NCI-H146 (cell line): Measurements from ENCODE around the gene CNNM1.
A peak's percentile ranks its signal among the peaks of the same experiment; 100 is the strongest.

Experiments
- DNase-seq: peaks from one replicate; lab custom pipeline; 2025; lab: John Stamatoyannopoulos, UW

CNNM1 gene

DNA sequence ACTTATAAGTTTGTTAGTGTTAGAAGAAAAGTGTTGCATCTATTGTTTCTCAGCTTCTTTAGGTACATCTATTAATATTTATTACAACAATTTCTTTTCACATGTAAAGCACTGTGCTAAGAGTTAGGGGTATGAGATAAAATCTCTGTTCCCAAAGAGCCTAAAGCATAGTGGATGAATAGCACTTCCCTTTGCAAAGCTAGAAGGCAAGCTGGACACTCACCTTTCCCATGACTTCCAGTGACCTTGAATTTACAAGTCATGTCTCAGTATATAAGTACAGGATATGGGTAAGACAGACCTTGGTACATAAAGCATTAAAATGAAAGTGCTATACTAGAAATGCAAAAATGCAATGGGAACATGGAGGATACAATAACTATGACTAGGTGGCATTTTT, 8.7 kb downstream of the CNNM1 start:
- no peak for DNase-seq

DNA sequence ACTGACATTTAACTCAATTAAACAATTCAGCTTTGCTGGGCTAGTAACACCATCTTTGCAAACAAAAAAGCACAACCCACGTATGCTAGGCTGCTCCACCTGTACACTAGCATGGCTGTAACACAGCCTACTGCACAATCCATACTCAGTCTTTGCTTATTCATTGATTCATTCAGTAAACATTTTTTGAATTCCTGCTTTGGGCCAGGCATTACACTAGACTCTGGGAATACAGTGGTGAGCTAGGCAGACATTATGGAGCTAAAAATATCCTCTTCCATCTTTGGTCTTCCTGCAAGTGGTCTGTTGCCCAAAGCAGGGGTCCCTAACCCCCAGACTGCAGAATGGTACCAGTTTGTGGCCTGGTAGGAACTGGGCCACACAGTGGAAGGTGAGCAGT, 9.9 kb downstream of the CNNM1 start:
- no peak for DNase-seq

DNA sequence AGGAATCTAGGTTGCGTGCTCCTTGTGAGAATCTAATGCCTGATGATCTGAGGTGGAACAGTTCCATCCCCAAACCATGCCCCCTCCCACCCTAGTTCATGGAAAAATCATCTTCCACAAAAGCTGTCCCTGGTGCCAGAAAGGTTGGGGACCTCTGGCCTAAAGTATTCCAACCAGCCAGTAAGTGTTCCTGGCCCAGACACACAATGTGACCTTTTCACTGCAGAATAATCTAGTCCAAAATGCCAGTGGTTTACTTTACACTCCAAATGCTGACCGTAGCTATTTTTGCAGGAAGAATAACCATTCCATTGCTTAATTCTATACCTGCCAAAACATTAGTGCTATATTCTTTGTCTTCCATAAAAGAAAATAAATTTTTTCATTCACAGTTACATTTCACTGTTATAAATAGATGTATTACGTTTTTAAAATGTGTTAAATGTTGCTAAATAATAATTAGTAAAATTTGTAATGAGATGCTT, 10.4 kb downstream of the CNNM1 start:
- no peak for DNase-seq

DNA sequence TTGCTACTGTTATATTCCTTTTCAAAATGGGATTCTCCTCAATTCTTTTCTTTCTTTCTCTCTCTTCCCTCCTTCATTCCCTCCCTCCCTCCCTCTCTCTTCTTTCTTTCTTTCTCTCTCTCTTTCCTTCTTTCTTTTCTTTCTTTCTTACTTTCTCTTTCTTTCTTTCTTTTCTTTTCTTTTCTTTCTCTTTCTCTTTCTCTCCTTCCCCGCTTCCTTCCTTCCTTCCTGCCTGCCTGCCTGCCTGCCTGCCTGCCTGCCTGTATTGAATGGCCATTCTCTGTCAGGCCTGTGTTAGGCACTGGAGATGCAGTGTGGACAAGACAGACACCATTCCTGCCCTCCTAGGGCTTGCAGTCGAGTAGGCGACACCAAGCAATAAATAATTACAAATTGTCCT, 11.5 kb downstream of the CNNM1 start:
- no peak for DNase-seq

DNA sequence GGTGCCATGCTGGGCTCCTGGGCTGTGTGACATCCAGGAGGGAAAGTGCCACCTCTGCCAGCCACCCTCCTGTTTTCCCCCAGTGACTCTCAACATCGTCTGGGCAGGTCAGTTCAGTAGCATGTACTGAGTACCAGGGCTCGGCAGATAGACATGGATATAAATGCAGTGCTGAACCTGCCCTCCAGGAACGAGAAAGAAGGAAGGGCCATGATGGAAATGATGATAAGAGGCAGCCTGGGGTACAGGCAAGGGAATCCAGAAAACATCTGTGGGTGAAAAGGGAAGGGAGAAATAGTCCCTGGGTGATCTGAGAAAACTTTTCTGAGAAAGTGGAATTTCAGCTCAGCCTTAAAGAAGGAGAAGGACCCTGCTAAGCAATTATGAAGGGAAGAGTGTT, 12.1 kb downstream of the CNNM1 start:
- DNase-seq, result no peak

DNA sequence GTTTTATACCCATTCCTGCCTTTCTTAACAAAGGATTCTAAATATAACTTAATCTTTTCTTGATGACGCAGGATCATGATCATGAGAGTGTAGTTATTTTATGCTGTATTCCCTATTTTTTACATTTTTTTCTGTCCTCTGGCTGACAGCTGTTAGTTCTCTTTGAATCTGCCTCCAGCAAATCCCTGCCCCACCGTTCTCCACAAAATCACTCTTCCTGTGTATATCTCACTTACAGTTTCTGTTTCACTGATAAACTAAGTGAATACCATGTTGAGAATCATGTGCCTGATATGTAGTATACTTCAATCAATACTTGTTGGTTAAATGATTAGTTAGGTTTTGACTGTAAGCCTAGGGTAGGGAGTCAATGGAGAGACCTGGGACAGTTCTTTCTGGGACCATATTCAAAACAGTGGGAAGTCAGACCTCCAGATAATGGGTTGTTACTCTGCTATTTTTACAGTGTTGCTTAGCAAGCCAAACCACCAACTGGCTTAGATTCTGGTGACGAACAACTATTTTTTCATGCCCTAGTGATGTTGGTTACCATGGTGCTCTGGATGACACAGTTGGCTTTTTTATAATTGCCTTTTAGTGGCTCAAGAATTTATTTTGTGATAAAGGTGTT, 12.8 kb downstream of the CNNM1 start:
- DNase-seq, result no peak

DNA sequence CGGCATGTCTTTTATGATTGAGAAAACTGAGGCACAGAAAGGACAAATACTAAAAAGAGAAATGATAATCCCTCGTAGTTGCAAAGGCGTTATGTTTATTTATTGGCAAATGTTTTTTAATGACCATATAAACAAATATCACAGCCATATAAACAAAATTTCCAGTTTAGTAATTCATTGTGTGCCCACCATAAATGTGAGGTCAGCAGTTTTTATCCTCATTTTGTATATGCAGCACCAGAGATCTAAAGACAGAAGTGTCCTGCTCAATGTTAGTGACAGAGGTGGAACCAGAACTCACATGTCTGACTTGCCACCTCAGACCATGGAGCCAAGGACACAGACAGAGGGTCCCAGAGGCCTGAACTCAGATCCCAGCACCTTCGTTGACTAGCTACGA, 14.1 kb downstream of the CNNM1 start:
- no peak for DNase-seq

DNA sequence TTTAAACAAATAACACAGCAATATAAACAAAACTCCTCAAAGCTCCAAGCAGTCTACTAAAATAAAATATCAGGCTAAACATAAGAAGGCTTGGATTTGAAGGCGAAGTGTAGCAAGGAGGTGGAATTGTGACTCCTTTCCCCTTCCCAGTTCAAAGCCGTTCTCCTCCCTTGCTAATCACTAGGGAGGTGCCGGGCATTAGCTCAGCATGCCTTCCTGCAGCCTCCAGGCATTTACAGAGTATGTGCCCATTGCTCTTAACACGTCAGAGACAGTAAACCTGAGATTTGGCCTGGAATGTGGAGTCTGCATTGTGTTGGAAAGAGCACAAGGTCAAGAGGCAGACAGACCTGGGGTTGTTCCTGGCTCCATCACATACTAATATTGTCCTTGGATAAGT, 15.6 kb downstream of the CNNM1 start:
- no peak for DNase-seq

DNA sequence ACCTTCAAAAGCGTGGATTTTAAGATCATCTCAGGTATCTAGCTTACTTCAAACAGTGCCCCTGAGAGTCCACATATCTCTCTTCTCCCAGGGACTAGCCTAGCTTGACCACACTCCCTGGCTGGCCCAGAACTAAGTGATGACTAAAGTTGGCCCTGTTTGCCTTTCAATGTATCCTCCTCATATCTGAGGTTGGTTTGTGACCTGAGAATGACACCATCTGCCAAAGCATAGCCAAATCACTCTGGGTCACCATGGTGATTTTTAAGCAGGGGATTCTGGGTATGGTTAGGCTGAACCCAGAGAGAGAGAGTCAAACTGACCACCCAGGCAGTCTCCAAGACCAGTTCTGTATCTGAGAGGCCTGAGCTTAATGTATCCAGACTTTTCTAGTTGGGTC, 16.2 kb downstream of the CNNM1 start:
- no peak for DNase-seq

DNA sequence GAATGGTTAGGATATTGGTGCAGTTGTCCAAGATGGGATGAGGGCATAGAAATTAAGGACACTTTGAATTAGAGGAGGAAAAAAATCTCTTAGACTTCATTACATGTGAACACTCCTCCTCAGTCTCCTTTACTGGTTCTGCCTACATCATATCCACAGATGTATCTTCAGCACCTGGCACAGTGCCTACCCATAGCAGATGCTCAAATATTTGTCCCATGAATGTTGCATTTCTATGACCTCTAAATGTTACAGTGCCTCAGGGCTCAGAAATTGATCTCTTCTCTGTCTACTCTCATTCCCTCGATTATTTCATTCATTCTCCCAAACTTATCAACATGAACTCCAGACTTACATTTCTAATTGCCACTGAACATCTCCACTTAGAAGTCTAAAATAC, 17.1 kb downstream of the CNNM1 start:
- peak; percentile 51 for DNase-seq

DNA sequence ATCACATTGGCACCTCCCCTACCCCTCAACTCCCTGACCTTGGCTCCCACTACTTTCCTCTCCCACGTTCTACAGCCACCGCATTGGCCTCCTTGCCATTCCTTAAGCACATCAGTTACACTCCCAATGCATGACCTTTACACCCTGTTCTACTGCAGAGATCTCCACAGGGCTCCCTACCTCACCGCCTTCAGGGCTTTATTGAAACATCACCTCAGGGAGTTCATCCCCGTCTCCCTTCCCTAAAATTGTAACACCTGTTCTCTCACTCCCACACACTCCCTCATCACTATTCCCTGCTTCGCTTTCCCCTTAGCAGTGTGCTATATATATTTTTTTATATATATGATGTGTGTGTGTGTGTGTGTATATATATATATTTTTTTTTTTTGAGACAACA, 18.5 kb downstream of the CNNM1 start:
- no peak for DNase-seq

DNA sequence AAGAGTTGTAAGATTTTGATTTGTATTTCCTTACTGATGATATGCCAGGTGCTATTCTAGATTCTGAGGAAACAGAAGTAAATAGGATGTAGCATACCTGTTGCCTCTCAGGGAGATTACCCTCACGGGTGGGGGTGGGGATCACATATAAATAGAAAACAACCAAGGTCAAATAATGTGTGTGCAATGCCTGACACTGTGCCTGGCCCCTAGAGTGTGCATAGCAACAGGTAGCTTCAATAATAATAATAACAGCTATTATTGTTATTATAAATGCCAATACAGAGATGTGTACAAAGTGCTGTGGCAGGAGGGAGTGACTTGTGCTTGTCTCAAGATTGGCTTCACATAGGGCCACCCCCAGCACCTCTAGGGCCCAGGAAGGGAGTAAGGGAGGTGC, 24.0 kb downstream of the CNNM1 start:
- DNase-seq, result no peak

DNA sequence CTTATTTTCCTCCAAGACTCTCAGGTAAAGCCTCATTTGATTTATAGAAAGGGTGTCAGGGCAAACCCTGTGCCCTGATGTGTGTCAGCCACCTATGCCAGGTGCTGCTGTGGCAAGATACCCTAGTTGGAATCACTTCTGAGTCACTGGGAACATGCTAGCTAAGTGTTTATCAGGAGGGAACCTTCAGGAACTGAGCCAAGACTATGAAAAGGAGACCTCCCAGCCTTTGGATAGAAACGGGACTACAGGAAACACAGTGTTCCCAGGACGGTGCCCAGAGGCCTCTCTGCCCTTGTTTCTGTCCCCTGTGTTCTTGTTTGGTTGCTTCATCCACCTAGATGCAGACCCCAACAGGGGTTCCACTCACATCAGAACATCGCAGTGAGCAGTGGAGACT, 28.5 kb downstream of the CNNM1 start:
- DNase-seq, result no peak

DNA sequence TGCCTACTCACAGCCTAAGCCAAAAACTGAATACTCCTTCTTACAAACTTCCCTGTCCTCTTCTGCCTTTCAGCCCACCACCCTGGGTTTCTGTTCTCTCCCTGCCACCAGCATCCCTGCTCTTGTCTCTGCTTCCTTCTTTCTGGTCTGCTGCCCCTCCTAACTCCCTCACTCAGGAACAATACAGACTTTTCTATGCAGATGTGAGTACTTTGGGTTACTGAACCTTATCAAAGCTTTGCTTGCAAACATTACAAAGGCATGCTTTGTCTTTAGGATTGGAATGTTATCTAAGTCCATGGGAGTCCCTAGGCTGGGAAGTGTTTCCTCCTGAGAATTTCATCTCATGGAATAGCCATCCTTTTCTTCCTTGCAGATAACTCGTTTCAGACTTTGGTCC, 28.9 kb downstream of the CNNM1 start:
- DNase-seq, result no peak

DNA sequence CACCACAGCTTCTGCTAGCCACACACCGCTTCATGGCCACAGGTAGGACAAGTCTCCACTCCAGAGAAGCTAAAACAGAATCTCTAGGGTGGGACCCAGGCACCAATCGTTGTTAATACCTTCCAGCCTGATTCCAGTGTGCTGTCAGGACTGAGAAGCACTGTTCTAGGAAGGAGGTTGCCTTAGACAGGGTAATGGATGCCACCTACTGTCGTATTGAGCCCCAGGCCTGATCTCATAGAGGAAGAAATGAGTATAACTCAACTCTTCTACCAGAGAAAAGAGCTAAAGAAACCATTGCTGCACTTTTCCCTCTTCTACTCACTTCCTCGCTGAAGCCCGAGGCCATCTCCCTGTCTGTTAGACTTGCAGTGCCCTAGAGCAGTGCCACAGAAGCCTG, 31.8 kb downstream of the CNNM1 start:
- no peak for DNase-seq

DNA sequence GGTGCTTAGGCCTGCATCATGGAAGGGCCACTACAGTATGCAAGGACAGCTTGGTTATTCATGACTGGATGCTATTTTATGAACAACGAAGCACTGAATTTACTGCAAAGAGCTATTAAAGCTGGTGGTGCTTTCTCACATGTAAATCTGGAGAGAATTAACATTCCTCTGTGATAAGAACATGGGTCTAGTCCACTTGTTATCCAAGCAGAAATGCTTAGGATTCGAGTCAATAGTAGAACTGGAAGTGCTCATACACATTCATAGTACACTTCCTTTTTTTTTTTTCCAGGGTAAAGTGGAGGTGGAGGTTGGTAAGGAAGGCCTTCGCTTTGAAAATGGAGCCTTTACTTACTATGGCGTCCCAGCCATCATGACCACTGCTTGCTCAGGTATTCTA, 35.0 kb downstream of the CNNM1 start:
- no peak for DNase-seq

DNA sequence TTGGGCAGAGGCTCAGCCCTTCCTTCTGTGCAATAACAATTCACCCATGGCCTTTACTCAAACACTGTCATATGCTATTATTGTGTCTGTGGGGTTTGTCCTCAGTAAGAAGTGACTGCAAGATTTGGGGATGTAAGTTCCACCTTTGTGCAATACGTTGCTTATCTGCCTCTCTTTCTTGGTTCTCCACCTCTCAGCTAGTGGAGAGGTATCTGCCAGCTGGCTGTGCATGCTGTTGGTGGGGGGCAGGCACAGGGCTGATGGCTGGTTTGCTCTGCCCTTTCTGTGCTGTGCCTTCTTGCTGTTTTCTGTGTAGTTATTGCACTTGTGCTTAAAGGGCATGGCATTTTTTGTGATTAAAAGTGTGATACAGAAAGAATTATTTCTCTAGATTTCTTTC, 36.2 kb downstream of the CNNM1 start:
- no peak for DNase-seq

DNA sequence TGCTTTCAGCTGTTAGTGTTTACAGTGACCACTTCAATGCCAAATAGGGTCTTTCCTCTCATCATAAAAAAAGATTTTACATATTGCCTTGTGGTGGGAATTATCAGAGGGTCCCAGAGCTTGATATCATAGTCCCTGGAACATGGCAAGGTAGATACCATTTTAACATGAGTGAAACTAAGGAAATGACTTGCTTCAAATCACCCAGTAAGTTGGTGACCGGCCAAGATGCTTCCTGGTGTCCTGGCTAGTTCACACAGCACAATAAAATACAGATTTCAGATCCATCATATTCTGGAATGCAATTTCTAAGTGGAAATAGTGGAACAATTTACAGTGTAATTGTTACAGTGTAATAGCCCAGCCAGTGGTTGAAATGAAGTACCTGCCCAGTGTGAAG, 36.6 kb downstream of the CNNM1 start:
- no peak for DNase-seq

DNA sequence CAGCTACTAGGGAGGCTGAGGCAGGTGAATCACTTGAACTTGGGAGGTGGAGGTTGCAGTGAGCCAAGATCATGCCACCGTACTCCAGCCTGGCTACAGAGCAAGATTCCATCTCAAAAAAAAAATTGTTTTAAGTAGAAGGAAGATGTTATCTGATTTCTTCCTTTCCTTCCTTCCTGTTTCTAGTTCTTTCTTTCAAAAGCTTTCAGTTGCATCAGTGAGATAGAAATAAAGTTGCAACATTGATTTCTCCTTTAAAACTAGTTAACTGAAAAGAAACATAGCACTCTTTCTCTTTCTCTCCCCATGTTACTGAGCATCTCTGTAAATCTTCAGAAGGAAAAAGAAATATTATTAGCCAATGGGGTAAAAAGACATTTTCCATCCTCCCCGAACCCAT, 37.5 kb downstream of the CNNM1 start:
- DNase-seq, result no peak

DNA sequence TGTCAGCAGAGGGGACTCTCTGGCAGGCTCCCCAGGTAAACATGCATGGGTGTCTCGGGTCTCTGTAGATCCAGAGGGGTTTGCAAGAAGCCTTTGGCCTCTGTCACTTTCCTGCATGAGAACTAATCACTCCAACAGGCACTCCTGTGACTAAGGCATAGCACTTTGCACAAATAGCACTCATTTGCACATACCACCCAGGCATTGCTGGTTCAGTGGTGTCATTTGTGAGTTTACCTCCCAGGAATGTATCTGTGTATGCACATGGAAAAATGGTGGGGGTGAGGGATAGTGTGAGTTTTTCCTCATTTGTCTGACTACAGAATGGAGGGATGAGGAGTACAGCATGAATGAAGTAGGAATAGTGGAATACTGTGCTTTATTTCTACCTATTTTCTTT, 39.5 kb downstream of the CNNM1 start:
- no peak for DNase-seq

DNA sequence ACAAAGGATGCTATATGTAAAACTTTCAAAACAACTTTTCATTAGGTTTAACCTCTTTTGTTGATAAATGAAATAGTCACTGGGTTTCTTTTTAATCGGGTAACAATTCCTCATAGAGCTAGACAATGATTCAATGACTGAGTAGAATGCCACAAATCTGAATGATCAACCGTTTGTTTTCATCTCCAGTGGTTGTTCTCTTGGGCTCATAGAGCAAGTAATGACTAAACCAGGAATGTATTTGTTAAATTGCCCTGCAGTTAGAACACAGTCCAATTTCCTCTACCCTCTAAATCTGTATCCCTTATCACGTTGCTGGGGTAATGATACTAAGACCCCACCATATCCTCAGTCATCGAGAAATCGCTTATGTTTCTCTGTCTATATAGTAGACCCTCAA, 40.0 kb downstream of the CNNM1 start:
- no peak for DNase-seq

DNA sequence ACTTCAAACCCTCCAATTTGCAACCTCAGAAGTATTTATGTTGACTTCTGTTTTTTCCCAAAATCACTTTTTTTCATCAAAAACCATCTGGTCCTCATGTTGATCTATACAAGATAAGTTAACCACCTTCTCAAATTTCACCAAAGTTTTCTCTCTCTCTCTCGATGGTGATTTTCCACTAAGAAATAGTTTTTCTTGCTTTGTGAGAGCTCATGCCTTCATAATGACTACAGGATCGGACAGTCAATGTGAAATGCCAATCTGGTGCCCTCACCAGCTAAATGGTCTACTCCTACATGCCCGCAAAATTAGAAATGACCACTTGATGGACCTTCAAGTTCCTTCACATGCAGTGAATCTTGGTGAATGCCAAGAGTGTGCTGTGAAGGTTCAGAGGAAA, 40.4 kb downstream of the CNNM1 start:
- no peak for DNase-seq

DNA sequence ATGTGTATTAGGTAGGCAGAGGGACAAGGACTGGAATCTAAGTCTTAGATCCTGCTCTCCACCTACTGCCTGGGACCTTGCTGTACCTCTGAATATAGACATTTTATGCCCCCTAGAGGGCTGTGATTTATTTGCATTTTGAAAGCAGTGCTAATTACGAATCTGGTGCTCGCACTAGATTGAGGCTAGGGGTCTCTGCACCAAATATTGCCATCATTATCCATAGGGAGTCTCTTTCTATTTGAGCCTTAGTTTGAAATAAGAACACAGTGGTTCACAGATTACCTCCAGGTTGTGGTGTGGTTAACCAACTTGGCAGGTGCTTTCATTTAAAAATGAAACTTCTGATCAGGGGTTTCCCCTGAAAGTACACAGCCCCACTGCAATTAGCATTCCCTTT, 41.8 kb downstream of the CNNM1 start:
- no peak for DNase-seq

DNA sequence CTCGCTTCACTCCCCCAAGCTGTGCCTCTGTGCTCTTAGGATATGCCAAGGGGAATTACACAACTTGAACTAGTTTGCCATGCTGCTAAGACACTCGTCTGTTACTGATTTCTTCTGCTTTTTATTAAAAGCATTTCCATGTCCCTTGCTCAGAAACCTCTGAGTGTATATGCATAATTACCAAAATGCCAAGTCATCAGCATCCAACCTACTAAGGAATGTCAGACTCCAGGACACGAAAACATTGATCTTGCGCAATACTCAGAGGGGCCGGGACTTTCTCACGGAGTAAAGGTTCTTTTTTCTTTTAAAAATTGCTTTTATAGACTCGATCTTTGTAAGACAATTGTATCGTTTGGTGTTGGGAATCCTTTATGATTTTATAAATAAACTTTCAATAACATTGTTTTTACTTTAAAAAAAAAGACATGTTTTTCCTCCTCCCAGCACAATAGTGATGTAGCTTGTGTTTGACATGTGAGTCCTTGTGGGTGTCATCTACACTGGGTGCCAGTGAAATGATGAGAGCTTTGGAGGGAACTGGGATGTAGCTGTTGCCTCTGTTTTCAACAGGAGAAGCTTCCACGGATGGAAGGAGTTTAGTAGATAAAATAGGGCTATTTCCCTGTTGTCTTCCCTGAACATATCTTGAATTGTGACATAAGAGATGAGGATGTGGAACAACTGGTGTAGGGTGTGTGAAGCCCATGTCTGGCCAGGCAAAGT, 43.6 kb downstream of the CNNM1 start:
- no peak for DNase-seq
